ENCODE results near the gene TTYH2.

DNA sequence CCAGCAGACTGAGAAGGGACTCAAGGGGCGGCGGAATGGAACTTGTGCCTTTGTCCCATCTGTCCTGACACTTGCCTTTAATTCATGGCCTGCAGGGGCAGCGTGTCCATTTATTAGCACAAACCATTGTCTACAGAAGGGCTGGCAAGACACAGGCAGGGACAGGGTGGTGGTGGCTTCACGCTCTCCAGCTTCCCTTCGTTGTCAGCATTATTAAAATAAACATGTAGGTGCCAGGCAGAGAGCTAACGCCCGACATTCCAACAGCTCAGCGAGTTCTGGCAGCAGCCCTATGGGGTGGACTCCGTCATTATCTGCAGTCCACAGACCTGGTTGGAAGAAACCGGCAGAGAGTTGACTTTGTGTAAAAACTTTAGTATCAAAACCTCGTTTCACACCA, 77.0 kb downstream of the TTYH2 start:
- TF ChIP-seq, protein P1, sequence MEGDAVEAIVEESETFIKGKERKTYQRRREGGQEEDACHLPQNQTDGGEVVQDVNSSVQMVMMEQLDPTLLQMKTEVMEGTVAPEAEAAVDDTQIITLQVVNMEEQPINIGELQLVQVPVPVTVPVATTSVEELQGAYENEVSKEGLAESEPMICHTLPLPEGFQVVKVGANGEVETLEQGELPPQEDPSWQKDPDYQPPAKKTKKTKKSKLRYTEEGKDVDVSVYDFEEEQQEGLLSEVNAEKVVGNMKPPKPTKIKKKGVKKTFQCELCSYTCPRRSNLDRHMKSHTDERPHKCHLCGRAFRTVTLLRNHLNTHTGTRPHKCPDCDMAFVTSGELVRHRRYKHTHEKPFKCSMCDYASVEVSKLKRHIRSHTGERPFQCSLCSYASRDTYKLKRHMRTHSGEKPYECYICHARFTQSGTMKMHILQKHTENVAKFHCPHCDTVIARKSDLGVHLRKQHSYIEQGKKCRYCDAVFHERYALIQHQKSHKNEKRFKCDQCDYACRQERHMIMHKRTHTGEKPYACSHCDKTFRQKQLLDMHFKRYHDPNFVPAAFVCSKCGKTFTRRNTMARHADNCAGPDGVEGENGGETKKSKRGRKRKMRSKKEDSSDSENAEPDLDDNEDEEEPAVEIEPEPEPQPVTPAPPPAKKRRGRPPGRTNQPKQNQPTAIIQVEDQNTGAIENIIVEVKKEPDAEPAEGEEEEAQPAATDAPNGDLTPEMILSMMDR (conservative IDR thresholded peaks at IDR 0.05; ENCODE audit: low read length): no peak
- TF ChIP-seq EZH2phosphoT487 (IDR thresholded peaks at IDR 0.05; ENCODE audit: borderline replicate concordance, low read depth, low read length): no peak
